GM12878 (cell line): ENCODE results near the gene WFS1. TPM values are rescaled to one million over a fixed set of nuclear protein-coding genes. Genes with fewer than 3 reads are reported as not detected.
A peak's percentile ranks its signal among the peaks of the same experiment; 100 is the strongest.

Experiments
- EED ChIP-seq: sonication (generic); IDR thresholded peaks from 2 replicates; pipeline ENCODE4 v1.6.1; 2016; ENCODE audit warnings: antibody characterized with exemption, low read depth
- IKZF2 ChIP-seq, 2 experiments: fragments of 450-650 bp; IDR thresholded peaks; 2 replicates each; pipeline ENCODE4 v1.6.1; 2017; ENCODE audit warnings: mild to moderate bottlenecking in 2 of 2, moderate library complexity in 2 of 2
- MTA2 ChIP-seq: fragments of 450-650 bp; IDR thresholded peaks from 2 replicates; pipeline ENCODE4 v1.6.1; 2016; ENCODE audit warnings: low read depth, mild to moderate bottlenecking, moderate library complexity
- RCOR1 ChIP-seq: conservative IDR thresholded peaks from 2 replicates; pipeline ENCODE4 v1.6.1; 2012; ENCODE audit warnings: low read depth, low read length, improper control_type of control experiment
- polyA plus RNA-seq, 11 experiments: library from polyadenylated mRNA; depleted of rRNA in 4 of 11; unstranded in 6 of 11; stranded (reverse) in 5 of 11; fragments of >200 nt; fragmentation: Nextera tagmentation in 4 of 11; fragmentation: Illumina TruSeq in 1 of 11; extraction: Ambion mirVana in 4 of 11; extraction: Trizol in 1 of 11; gene quantifications; 1 replicate in 1 of 11; 2 replicates in 10 of 11; pipeline versions ENCODE4 v1.2.1 to v1.2.3, GENCODE V29; 2011 to 2016; ENCODE audit warnings: inconsistent platforms in 2 of 11, missing spikeins in 2 of 11, low read depth in 1 of 11
- total RNA-seq, 4 experiments: library from RNA; depleted of rRNA in 3 of 4; stranded (reverse); fragments of >200 nt in 3 of 4; fragmentation: Illumina TruSeq in 1 of 4; extraction: Trizol in 1 of 4; gene quantifications; 2 replicates each; pipeline versions ENCODE4 v1.2.1 to v1.2.3, GENCODE V29; 2013 to 2021
- TF ChIP-seq, protein P1 (sequence below): fragments of 450-650 bp; IDR thresholded peaks from 2 replicates; pipeline ENCODE4 v1.6.1; 2016; ENCODE audit warnings: mild to moderate bottlenecking
- TF ChIP-seq, protein P2 (sequence below): fragments of 450-650 bp; IDR thresholded peaks from 2 replicates; pipeline ENCODE4 v1.6.1; 2018; ENCODE audit warnings: mild to moderate bottlenecking, low read depth, moderate library complexity; ENCODE audit not compliant: partially characterized antibody
- TF ChIP-seq, protein P3 (sequence below): IDR thresholded peaks from 2 replicates; pipeline ENCODE4 v1.6.1; 2012; ENCODE audit warnings: low read depth, low read length, improper control_type of control experiment

The WFS1 gene
- total and polyA plus RNA-seq, 10 of the 15 experiments (the other 5 are each of a cell fraction or from before 2014, with no cell fraction given) = 0.31 to 4.7 (median 2.0) TPM

DNA sequence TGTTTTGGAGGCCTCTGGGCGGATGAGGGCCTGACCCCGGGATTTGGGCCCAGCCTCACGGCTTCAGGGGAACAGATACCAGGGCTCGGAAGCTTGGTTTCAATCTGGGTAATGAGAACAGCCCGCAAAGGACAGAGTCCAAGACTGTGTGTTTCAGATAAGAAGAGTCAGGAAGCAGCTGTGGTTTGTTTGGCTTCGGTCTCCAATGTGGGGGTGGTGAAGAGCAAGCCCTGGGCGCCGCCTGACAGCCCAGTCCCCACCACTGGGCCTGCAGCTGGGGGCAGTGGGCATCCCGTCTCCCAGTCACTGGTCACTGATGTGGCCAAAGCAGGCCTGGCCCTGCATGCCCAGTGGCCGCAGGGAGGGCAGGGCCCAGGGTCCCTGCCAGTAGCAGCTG, 9.1 kb downstream of the WFS1 start (continued):
- TF ChIP-seq, protein P1, sequence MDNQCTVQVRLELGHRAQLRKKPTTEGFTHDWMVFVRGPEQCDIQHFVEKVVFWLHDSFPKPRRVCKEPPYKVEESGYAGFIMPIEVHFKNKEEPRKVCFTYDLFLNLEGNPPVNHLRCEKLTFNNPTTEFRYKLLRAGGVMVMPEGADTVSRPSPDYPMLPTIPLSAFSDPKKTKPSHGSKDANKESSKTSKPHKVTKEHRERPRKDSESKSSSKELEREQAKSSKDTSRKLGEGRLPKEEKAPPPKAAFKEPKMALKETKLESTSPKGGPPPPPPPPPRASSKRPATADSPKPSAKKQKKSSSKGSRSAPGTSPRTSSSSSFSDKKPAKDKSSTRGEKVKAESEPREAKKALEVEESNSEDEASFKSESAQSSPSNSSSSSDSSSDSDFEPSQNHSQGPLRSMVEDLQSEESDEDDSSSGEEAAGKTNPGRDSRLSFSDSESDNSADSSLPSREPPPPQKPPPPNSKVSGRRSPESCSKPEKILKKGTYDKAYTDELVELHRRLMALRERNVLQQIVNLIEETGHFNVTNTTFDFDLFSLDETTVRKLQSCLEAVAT = peak; percentile 52; the same call in 1 of the 2 replicates
- TF ChIP-seq MTA2 (peak; percentile 77), EED (peak; percentile 74), RCOR1 (no peak), IKZF2 (IDR thresholded peaks at IDR 0.05) (peak; percentile 77 to 78; a peak in 3 of 4 replicates)
- TF ChIP-seq, protein P2, sequence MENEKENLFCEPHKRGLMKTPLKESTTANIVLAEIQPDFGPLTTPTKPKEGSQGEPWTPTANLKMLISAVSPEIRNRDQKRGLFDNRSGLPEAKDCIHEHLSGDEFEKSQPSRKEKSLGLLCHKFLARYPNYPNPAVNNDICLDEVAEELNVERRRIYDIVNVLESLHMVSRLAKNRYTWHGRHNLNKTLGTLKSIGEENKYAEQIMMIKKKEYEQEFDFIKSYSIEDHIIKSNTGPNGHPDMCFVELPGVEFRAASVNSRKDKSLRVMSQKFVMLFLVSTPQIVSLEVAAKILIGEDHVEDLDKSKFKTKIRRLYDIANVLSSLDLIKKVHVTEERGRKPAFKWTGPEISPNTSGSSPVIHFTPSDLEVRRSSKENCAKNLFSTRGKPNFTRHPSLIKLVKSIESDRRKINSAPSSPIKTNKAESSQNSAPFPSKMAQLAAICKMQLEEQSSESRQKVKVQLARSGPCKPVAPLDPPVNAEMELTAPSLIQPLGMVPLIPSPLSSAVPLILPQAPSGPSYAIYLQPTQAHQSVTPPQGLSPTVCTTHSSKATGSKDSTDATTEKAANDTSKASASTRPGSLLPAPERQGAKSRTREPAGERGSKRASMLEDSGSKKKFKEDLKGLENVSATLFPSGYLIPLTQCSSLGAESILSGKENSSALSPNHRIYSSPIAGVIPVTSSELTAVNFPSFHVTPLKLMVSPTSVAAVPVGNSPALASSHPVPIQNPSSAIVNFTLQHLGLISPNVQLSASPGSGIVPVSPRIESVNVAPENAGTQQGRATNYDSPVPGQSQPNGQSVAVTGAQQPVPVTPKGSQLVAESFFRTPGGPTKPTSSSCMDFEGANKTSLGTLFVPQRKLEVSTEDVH = no peak
- TF ChIP-seq, protein P3, sequence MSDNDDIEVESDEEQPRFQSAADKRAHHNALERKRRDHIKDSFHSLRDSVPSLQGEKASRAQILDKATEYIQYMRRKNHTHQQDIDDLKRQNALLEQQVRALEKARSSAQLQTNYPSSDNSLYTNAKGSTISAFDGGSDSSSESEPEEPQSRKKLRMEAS = no peak
